Measurements from ENCODE around the gene GALNT17.

- TF ChIP-seq CTCF (IDR thresholded peaks at IDR 0.05; ENCODE audit: low read depth, low read length) (no peak), EZH2phosphoT487 (IDR thresholded peaks at IDR 0.05; ENCODE audit: low read depth) (no peak)
These were observed 484.3 kb downstream of the GALNT17 start for GRCh38 chr7:71616217-71616616.
